Gastroesophageal sphincter (tissue), 4 donors: ENCODE measurements around the gene SGMS2. TPM values are rescaled to one million over a fixed set of nuclear protein-coding genes. Genes with fewer than 3 reads are reported as not detected.

ENCODE experiments used
- ATAC-seq: fragments of 150-250 bp; one replicate; pipeline ENCODE4 v1.9.1; 2016; ENCODE audit warnings: mild to moderate bottlenecking, moderate library complexity
- H3K27ac ChIP-seq, 4 donors: fragments of 200-600 bp; sonication (generic) in 3 of 4; 1 replicate in 3 of 4; 2 replicates in 1 of 4; pipeline ENCODE4 v1.5.1; 2016 to 2019
- H3K27me3 ChIP-seq: fragments of 200-600 bp; sonication (generic); one replicate; pipeline ENCODE4 v1.5.1; 2019
- H3K36me3 ChIP-seq, 2 donors: fragments of 200-600 bp; sonication (generic); one replicate each; pipeline ENCODE4 v1.5.1; 2019; ENCODE audit warnings: control low read depth in 1 of 2
- H3K4me1 ChIP-seq, 3 donors: fragments of 200-600 bp; sonication (generic); 1 replicate in 2 of 3; 2 replicates in 1 of 3; pipeline ENCODE4 v1.5.1; 2016 to 2019; ENCODE audit warnings: control low read depth in 2 of 3
- H3K4me3 ChIP-seq, 2 donors: fragments of 200-600 bp; sonication (generic); one replicate each; pipeline ENCODE4 v1.5.1; 2019; ENCODE audit warnings: mild to moderate bottlenecking in 1 of 2, moderate library complexity in 1 of 2
- H3K9me3 ChIP-seq, 3 donors: fragments of 200-600 bp; sonication (generic); one replicate each; pipeline ENCODE4 v1.5.1; 2017 to 2019; ENCODE audit warnings: control low read depth in 2 of 3
- CTCF ChIP-seq, 4 experiments: fragments of 200-600 bp in 2 of 4; fragments of 450-650 bp in 2 of 4; sonication (generic) in 1 of 4; IDR thresholded peaks; one replicate each; pipeline ENCODE4 v1.5.1; 2017 to 2019; ENCODE audit warnings: antibody characterized with exemption in 4 of 4, mild to moderate bottlenecking in 2 of 4, moderate library complexity in 2 of 4
- EP300 ChIP-seq: sonication (generic); formaldehyde crosslinking; IDR thresholded peaks from one replicate; pipeline ENCODE4 v1.6.1; 2017; ENCODE audit warnings: antibody characterized with exemption, mild to moderate bottlenecking
- POLR2A ChIP-seq, 2 donors: fragments of 450-650 bp; IDR thresholded peaks; one replicate each; pipeline ENCODE4 v1.6.1; 2017; ENCODE audit warnings: antibody characterized with exemption in 2 of 2, mild to moderate bottlenecking in 2 of 2, moderate library complexity in 1 of 2
- POLR2AphosphoS5 ChIP-seq: sonication (generic); formaldehyde crosslinking; IDR thresholded peaks from one replicate; pipeline ENCODE4 v1.6.1; 2017; ENCODE audit warnings: antibody characterized with exemption
- WGBS, 2 donors: methylation state at CpG; one replicate each; pipeline ENCODE4 v1.1.5; 2018; ENCODE audit warnings: low coverage in 1 of 2; 5-methylcytosine and 5-hydroxymethylcytosine counted together
- total RNA-seq, 4 donors: library from RNA; depleted of rRNA; stranded (reverse); fragments of >200 nt; gene quantifications; one replicate each; pipeline ENCODE4 v1.1.0, GENCODE V29; 2016

The SGMS2 gene
- total RNA-seq, 4 donors from 2014 or later = 170 to 499 (median 277) TPM

GRCh38 chr4:107801766-107802211, 22.9 kb upstream of the SGMS2 start:
- Histone ChIP-seq H3K4me3 (no peak overlapping the region), H3K4me1 (peaks cover 0 to 4% (median 0%) of the 10 kb centered on the region in 3 donors), H3K27ac (no peak overlapping the region), H3K9me3 (no peaks in the 10 kb centered on the region), H3K27me3 (peaks cover 4% of the 10 kb centered on the region), H3K36me3 (no peaks in the 10 kb centered on the region)
- 50 to 80% methylated on average over 1 of the region's 1 CpG for WGBS, 2 donors
- TF ChIP-seq POLR2AphosphoS5 (no peak), EP300 (no peak), CTCF (IDR thresholded peaks at IDR 0.05) (no peak), POLR2A (IDR thresholded peaks at IDR 0.05) (no peak)
- ATAC-seq = no peak

- Histone ChIP-seq H3K9me3 (no peaks in the 10 kb centered on the region), H3K36me3 (no peaks in the 10 kb centered on the region), H3K27me3 (peaks cover 4% of the 10 kb centered on the region), H3K27ac (no peak overlapping the region), H3K4me1 (peaks cover 0 to 1% (median 0%) of the 10 kb centered on the region in 3 donors), H3K4me3 (no peak overlapping the region)
- TF ChIP-seq POLR2A (IDR thresholded peaks at IDR 0.05) (no peak), POLR2AphosphoS5 (no peak), EP300 (no peak)
- no peak for ATAC-seq
- WGBS, 2 donors = 79 to 84% methylated on average over 3 of the region's 3 CpGs
Observed at GRCh38 chr4:107804956-107805355, 19.8 kb upstream of the SGMS2 start.

GRCh38 chr4:107806196-107806595, 18.5 kb upstream of the SGMS2 start:
- Histone ChIP-seq H3K36me3 (no peaks in the 10 kb centered on the region), H3K27ac (no peak overlapping the region), H3K9me3 (no peaks in the 10 kb centered on the region), H3K4me3 (no peak overlapping the region), H3K27me3 (peaks cover 4% of the 10 kb centered on the region), H3K4me1 (no peaks in the 10 kb centered on the region)
- 33 to 44% methylated on average over 1 to 2 of the region's 2 CpGs for WGBS, 2 donors
- ATAC-seq = no peak
- TF ChIP-seq EP300 (no peak), CTCF (IDR thresholded peaks at IDR 0.05) (no peak), POLR2AphosphoS5 (no peak), POLR2A (IDR thresholded peaks at IDR 0.05) (no peak)

- TF ChIP-seq POLR2A (IDR thresholded peaks at IDR 0.05) (no peak), EP300 (no peak), POLR2AphosphoS5 (no peak), CTCF (IDR thresholded peaks at IDR 0.05) (no peak)
- H3K4me1 ChIP-seq = no peaks in the 10 kb centered on the region
- no peak overlapping the region for H3K27ac ChIP-seq
- 85 to 88% methylated on average over 1 to 4 of the region's 4 CpGs for WGBS, 2 donors
- H3K9me3 ChIP-seq = no peaks in the 10 kb centered on the region
- no peak overlapping the region for H3K4me3 ChIP-seq
- peaks cover 2% of the 10 kb centered on the region for H3K27me3 ChIP-seq
- no peaks in the 10 kb centered on the region for H3K36me3 ChIP-seq
- no peak for ATAC-seq
Observed at GRCh38 chr4:107808572-107808971, 16.2 kb upstream of the SGMS2 start.

- Histone ChIP-seq H3K9me3 (no peaks in the 10 kb centered on the region), H3K36me3 (no peaks in the 10 kb centered on the region), H3K4me3 (no peak overlapping the region), H3K27ac (no peak overlapping the region), H3K27me3 (no peaks in the 10 kb centered on the region), H3K4me1 (no peaks in the 10 kb centered on the region)
- ATAC-seq = no peak
- TF ChIP-seq POLR2AphosphoS5 (no peak), EP300 (no peak)
- WGBS, 2 donors = 83 to 86% methylated on average over 3 to 4 of the region's 4 CpGs
Observed at GRCh38 chr4:107809210-107809609, 15.5 kb upstream of the SGMS2 start.

- ATAC-seq = no peak
- H3K27ac ChIP-seq = no peak overlapping the region
- TF ChIP-seq EP300 (no peak), POLR2A (IDR thresholded peaks at IDR 0.05) (no peak), CTCF (IDR thresholded peaks at IDR 0.05) (no peak)
- 80 to 95% methylated on average over 1 of the region's 1 CpG for WGBS, 2 donors
- no peaks in the 10 kb centered on the region for H3K4me1 ChIP-seq
- no peaks in the 10 kb centered on the region for H3K36me3 ChIP-seq
- no peaks in the 10 kb centered on the region for H3K27me3 ChIP-seq
- no peak overlapping the region for H3K4me3 ChIP-seq
- no peaks in the 10 kb centered on the region for H3K9me3 ChIP-seq
Observed at GRCh38 chr4:107814758-107815157, 10.0 kb upstream of the SGMS2 start.
